HepG2 (cell line): Measurements from ENCODE around the gene LARP1. TPM values are rescaled to one million over a fixed set of nuclear protein-coding genes. Genes with fewer than 3 reads are reported as not detected.

Experiments
- CSRNP2 ChIP-seq: sonication (generic); formaldehyde crosslinking; conservative IDR thresholded peaks from 2 replicates; pipeline ENCODE4 v1.8.0; 2022; ENCODE audit warnings: low read depth, missing genetic modification reagents
- FIP1L1 ChIP-seq: fragments of 200-400 bp; formaldehyde crosslinking; IDR thresholded peaks from 2 replicates; pipeline ENCODE4 v1.6.1; 2018; ENCODE audit warnings: low read depth, mild to moderate bottlenecking, low read length, moderate library complexity, borderline replicate concordance; ENCODE audit not compliant: insufficient read depth
- FOXO1 ChIP-seq: sonication (generic); formaldehyde crosslinking; IDR thresholded peaks from 2 replicates; pipeline ENCODE4 v1.4.0; 2020; ENCODE audit warnings: missing genetic modification reagents
- HHEX ChIP-seq: IDR thresholded peaks from 2 replicates; pipeline ENCODE4 v1.6.1; 2016; ENCODE audit warnings: control low read depth
- JUN ChIP-seq: sonication (generic); formaldehyde crosslinking; IDR thresholded peaks from 2 replicates; pipeline ENCODE4 v1.4.0; 2020; ENCODE audit warnings: mild to moderate bottlenecking, missing genetic modification reagents
- KAT8 ChIP-seq: IDR thresholded peaks from 2 replicates; pipeline ENCODE4 v1.6.1; 2016; ENCODE audit warnings: missing genetic modification reagents, missing compliant biosample characterization
- KMT2A ChIP-seq: sonication (generic); formaldehyde crosslinking; IDR thresholded peaks from 2 replicates; pipeline ENCODE4 v1.4.0; 2020; ENCODE audit warnings: missing genetic modification reagents
- NR2F6 ChIP-seq, 2 experiments: IDR thresholded peaks; 2 replicates each; pipeline ENCODE4 v1.6.1; 2016; ENCODE audit warnings: antibody characterized with exemption in 1 of 2, mild to moderate bottlenecking in 1 of 2
- PPARG ChIP-seq: conservative IDR thresholded peaks from 2 replicates; pipeline ENCODE4 v1.6.1; 2016; ENCODE audit warnings: missing biosample characterization, missing genetic modification reagents
- SMAD1 ChIP-seq: sonication (generic); formaldehyde crosslinking; IDR thresholded peaks from 2 replicates; pipeline ENCODE4 v1.4.0; 2020; ENCODE audit warnings: missing genetic modification reagents, low read depth, mild to moderate bottlenecking, borderline replicate concordance
- SNRNP70 ChIP-seq: fragments of 200-400 bp; formaldehyde crosslinking; IDR thresholded peaks from 2 replicates; pipeline ENCODE4 v1.6.1; 2017; ENCODE audit warnings: mild to moderate bottlenecking, low read depth, low read length, moderate library complexity
- TAF1 ChIP-seq: sonication (generic); formaldehyde crosslinking; IDR thresholded peaks from 2 replicates; pipeline ENCODE4 v1.4.0; 2020; ENCODE audit warnings: missing genetic modification reagents
- TBX3 ChIP-seq: fragments of 450-650 bp; IDR thresholded peaks from 2 replicates; pipeline ENCODE4 v1.6.1; 2017; ENCODE audit warnings: antibody characterized with exemption, mild to moderate bottlenecking, inconsistent platforms, borderline replicate concordance
- ZBED4 ChIP-seq: sonication (generic); formaldehyde crosslinking; IDR thresholded peaks from 2 replicates; pipeline ENCODE4 v1.4.0; 2020; ENCODE audit warnings: missing genetic modification reagents, borderline replicate concordance
- ZBTB43 ChIP-seq: sonication (generic); formaldehyde crosslinking; conservative IDR thresholded peaks from 2 replicates; pipeline ENCODE4 v1.4.0; 2020; ENCODE audit warnings: missing genetic modification reagents
- ZFP90 ChIP-seq: sonication (generic); formaldehyde crosslinking; IDR thresholded peaks from 2 replicates; pipeline ENCODE4 v1.8.0; 2022; ENCODE audit warnings: missing genetic modification reagents, mild to moderate bottlenecking, inconsistent platforms, borderline replicate concordance
- ZNF263 ChIP-seq: sonication (generic); formaldehyde crosslinking; IDR thresholded peaks from 2 replicates; pipeline ENCODE4 v1.4.0; 2020; ENCODE audit warnings: missing genetic modification reagents
- ZNF282 ChIP-seq: fragments of 450-650 bp; IDR thresholded peaks from 2 replicates; pipeline ENCODE4 v1.6.1; 2018; ENCODE audit not compliant: partially characterized antibody
- ZNF720 ChIP-seq: sonication (generic); formaldehyde crosslinking; IDR thresholded peaks from 2 replicates; pipeline ENCODE4 v1.4.0; 2020; ENCODE audit warnings: missing genetic modification reagents
- ZNF737 ChIP-seq: sonication (generic); formaldehyde crosslinking; IDR thresholded peaks from 2 replicates; pipeline ENCODE4 v1.5.0; 2020; ENCODE audit warnings: missing genetic modification reagents, mild to moderate bottlenecking, borderline replicate concordance
- ZSCAN29 ChIP-seq: sonication (generic); formaldehyde crosslinking; conservative IDR thresholded peaks from 2 replicates; pipeline ENCODE4 v1.4.0; 2020; ENCODE audit warnings: mild to moderate bottlenecking, missing genetic modification reagents
- ZSCAN31 ChIP-seq: sonication (generic); formaldehyde crosslinking; IDR thresholded peaks from 2 replicates; pipeline ENCODE4 v1.5.0; 2020; ENCODE audit warnings: low read depth, mild to moderate bottlenecking, missing genetic modification reagents
- polyA plus RNA-seq, 8 experiments: library from polyadenylated mRNA; depleted of rRNA in 3 of 8; stranded (reverse) in 7 of 8; unstranded in 1 of 8; fragments of >200 nt; fragmentation: Illumina TruSeq in 4 of 8; extraction: Trizol in 4 of 8; gene quantifications; 2 replicates each; pipeline versions ENCODE4 v1.2.1 to v1.2.3, GENCODE V29; 2011 to 2016; ENCODE audit warnings: low read depth in 4 of 8, missing spikeins in 1 of 8, mixed read lengths in 1 of 8; ENCODE audit not compliant: insufficient read depth in 1 of 8
- total RNA-seq, 5 experiments: library from RNA; depleted of rRNA; stranded (reverse); fragments of >200 nt; fragmentation: Illumina TruSeq; extraction: Trizol; gene quantifications; 2 replicates each; pipeline ENCODE4 v1.2.3, GENCODE V29; 2016; ENCODE audit warnings: low read depth in 1 of 5
- TF ChIP-seq, protein P1 (sequence below): sonication (generic); formaldehyde crosslinking; IDR thresholded peaks from 2 replicates; pipeline ENCODE4 v1.8.1; 2023; ENCODE audit warnings: mild to moderate bottlenecking, moderate library complexity, missing genetic modification reagents

Gene LARP1
- total and polyA plus RNA-seq, 2 of the 13 experiments (the other 11 are each of a cell fraction or from before 2014, with no cell fraction given): 45.2 to 61.4 TPM

GRCh38 chr5:154857530-154858296, 102.5 kb downstream of the LARP1 start (continued):
- TF ChIP-seq, protein P1, sequence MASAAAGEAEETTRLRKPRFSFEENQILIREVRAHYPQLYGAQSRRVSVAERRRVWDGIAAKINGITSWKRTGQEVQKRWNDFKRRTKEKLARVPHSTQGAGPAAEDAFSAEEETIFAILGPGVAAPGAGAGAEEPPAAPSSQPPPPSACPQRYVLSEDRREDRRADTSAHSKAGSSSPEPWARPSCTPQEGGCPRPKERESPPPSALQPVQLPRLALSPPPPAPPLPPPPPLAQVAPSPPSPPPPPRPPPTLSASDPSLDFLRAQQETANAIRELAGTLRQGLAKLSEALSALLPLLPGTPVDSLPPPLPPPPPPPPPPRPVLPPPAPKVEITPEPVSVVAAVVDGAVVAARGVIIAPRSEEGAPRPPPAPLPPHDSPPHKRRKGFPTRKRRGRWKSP (CRISPR knock-in tag): no peak
- TF ChIP-seq JUN (CRISPR knock-in tag) (no peak; the same call in 1 of the 2 replicates), SMAD1 (CRISPR knock-in tag) (no peak; the same call in 1 of the 2 replicates), KAT8 (CRISPR knock-in tag) (peak; percentile 15; the same call in 1 of the 2 replicates), TAF1 (CRISPR knock-in tag) (peak; percentile 40), HHEX (CRISPR knock-in tag) (no peak), NR2F6 (IDR thresholded peaks at IDR 0.05) (no peak; the same call in 1 of the 2 replicates), NR2F6 (CRISPR knock-in tag; IDR thresholded peaks at IDR 0.05) (no peak), ZNF720 (CRISPR knock-in tag) (no peak), ZBTB43 (CRISPR knock-in tag) (no peak), ZFP90 (CRISPR knock-in tag) (peak; percentile 39; the same call in 1 of the 2 replicates), FIP1L1 (no peak), ZNF263 (0 out of 2 replicates have a peak, but pooled peaks have one; percentile 17), KMT2A (CRISPR knock-in tag) (peak; percentile 56; the same call in 1 of the 2 replicates), SNRNP70 (no peak), TBX3 (no peak), ZSCAN29 (CRISPR knock-in tag) (no peak), ZBED4 (CRISPR knock-in tag) (no peak), ZNF282 (no peak), PPARG (CRISPR knock-in tag) (no peak), ZNF737 (CRISPR knock-in tag) (no peak), ZSCAN31 (no peak; the same call in none of the 2 replicates), CSRNP2 (CRISPR knock-in tag) (no peak), FOXO1 (CRISPR knock-in tag) (no peak)
